A549 (cell line): Measurements from ENCODE around the gene CYP2R1. TPM values are rescaled to one million over a fixed set of nuclear protein-coding genes. Genes with fewer than 3 reads are reported as not detected.
A peak's percentile ranks its signal among the peaks of the same experiment; 100 is the strongest.

ENCODE experiments used
- ATAC-seq, 2 experiments: fragments of 200-7000 bp in 1 of 2; fragments of >200 bp in 1 of 2; cut with Nextera tagmentation in 1 of 2; cut with Tn5 transposase in 1 of 2; 3 replicates each; pipeline versions ENCODE4 v1.8.0 to v1.9.1; 2018 to 2020; ENCODE audit warnings: mild to moderate bottlenecking in 1 of 2, moderate library complexity in 1 of 2
- CTCF ChIA-PET: fragments of 300-600 bp; sonication (Branson Sonifier 250); formaldehyde crosslinking; extraction: SDS; loops from one replicate; lab custom pipeline; 2021; ENCODE audit warnings: antibody characterized with exemption, inconsistent platforms; lab: Yijun Ruan, JAX
- POLR2A ChIA-PET: fragments of 350-600 bp; formaldehyde crosslinking; extraction: SDS; loops from one replicate; lab custom pipeline; 2021; ENCODE audit warnings: antibody characterized with exemption, inconsistent platforms; lab: Yijun Ruan, JAX
- DNase-seq, 2 experiments: peaks; one replicate each; pipeline versions ENCODE4 v3.0.0 to v3.0.0-alpha.2; 2011 to 2016; ENCODE audit warnings: low read depth in 1 of 2, low spot score in 1 of 2
- FAIRE-seq: peaks from 2 replicates; lab custom pipeline; 2011; peaks lifted over from hg19 to GRCh38; lab: Jason Lieb, UNC
- H3K27ac ChIP-seq, 2 experiments: fragments of >200 bp; sonication (Bioruptor Twin); formaldehyde crosslinking; 3 replicates each; pipeline ENCODE4 v1.5.1; 2016 to 2017
- H3K4me1 ChIP-seq: fragments of >200 bp; sonication (Bioruptor Twin); formaldehyde crosslinking; 3 replicates; pipeline ENCODE4 v1.6.1; 2016
- H3K4me2 ChIP-seq: fragments of >200 bp; sonication (Bioruptor Twin); formaldehyde crosslinking; 3 replicates; pipeline ENCODE4 v1.6.1; 2016
- H3K4me3 ChIP-seq: fragments of >200 bp; sonication (Bioruptor Twin); formaldehyde crosslinking; 3 replicates; pipeline ENCODE4 v1.5.1; 2016
- H3K9me3 ChIP-seq: fragments of >200 bp; sonication (Bioruptor Twin); formaldehyde crosslinking; 3 replicates; pipeline ENCODE4 v1.6.1; 2016
- ATOH8 ChIP-seq: fragments of 250-450 bp; sonication (Bioruptor Pico); IDR thresholded peaks from 2 replicates; pipeline ENCODE4 v1.5.0; 2020; ENCODE audit warnings: low read depth, mild to moderate bottlenecking, moderate library complexity
- BCL3 ChIP-seq: fragments of >200 bp; sonication (Bioruptor Twin); formaldehyde crosslinking; IDR thresholded peaks from 3 replicates; pipeline ENCODE4 v1.6.1; 2016
- CBX8 ChIP-seq: fragments of 200-600 bp; sonication (generic); IDR thresholded peaks from 2 replicates; pipeline ENCODE4 v1.6.1; 2016
- CEBPB ChIP-seq, 2 experiments: fragments of >200 bp in 1 of 2; sonication (Bioruptor Twin) in 1 of 2; formaldehyde crosslinking in 1 of 2; IDR thresholded peaks; 2 replicates each; pipeline ENCODE4 v1.6.1; 2012 to 2016
- CHD2 ChIP-seq: fragments of 150-350 bp; IDR thresholded peaks from 2 replicates; pipeline ENCODE4 v1.6.1; 2014; ENCODE audit warnings: low read length; ENCODE audit not compliant: partially characterized antibody
- CTCF ChIP-seq: fragments of >200 bp; sonication (Bioruptor Twin); formaldehyde crosslinking; IDR thresholded peaks from 3 replicates; pipeline ENCODE4 v1.5.1; 2016
- FOSL2 ChIP-seq, 2 experiments: fragments of 450-650 bp in 1 of 2; fragments of >200 bp in 1 of 2; sonication (Bioruptor Twin) in 1 of 2; formaldehyde crosslinking; IDR thresholded peaks; 2 replicates each; pipeline versions ENCODE4 v1.5.0 to v1.6.1; 2016 to 2020; ENCODE audit warnings: mild to moderate bottlenecking in 1 of 2, moderate library complexity in 1 of 2
- JUN ChIP-seq, 2 experiments: fragments of >200 bp; sonication (Bioruptor Twin); formaldehyde crosslinking; IDR thresholded peaks; 2 replicates in 1 of 2; 3 replicates in 1 of 2; pipeline ENCODE4 v1.6.1; 2016 to 2017
- JUNB ChIP-seq: fragments of >200 bp; sonication (Bioruptor Twin); formaldehyde crosslinking; IDR thresholded peaks from 2 replicates; pipeline ENCODE4 v1.6.1; 2016
- MAFK ChIP-seq: fragments of 450-650 bp; IDR thresholded peaks from 2 replicates; pipeline ENCODE4 v1.6.1; 2014; ENCODE audit not compliant: partially characterized antibody
- NFE2L2 ChIP-seq: fragments of 150-350 bp; conservative IDR thresholded peaks from 2 replicates; pipeline ENCODE4 v1.6.1; 2014; ENCODE audit warnings: low read length
- NPAS2 ChIP-seq: fragments of 250-450 bp; sonication (Bioruptor Pico); IDR thresholded peaks from 2 replicates; pipeline ENCODE4 v1.8.0; 2022; ENCODE audit warnings: mild to moderate bottlenecking, moderate library complexity, borderline replicate concordance
- NR3C1 ChIP-seq: fragments of >200 bp; sonication (Bioruptor Twin); formaldehyde crosslinking; IDR thresholded peaks from 3 replicates; pipeline ENCODE4 v1.6.1; 2017
- RAD21 ChIP-seq, 2 experiments: fragments of >200 bp in 1 of 2; sonication (Bioruptor Twin) in 1 of 2; formaldehyde crosslinking in 1 of 2; IDR thresholded peaks in 1 of 2; conservative IDR thresholded peaks in 1 of 2; 2 replicates in 1 of 2; 3 replicates in 1 of 2; pipeline ENCODE4 v1.6.1; 2012 to 2018; ENCODE audit warnings: inconsistent platforms in 1 of 2
- SMC3 ChIP-seq: fragments of >200 bp; sonication (Bioruptor Twin); formaldehyde crosslinking; IDR thresholded peaks from 3 replicates; pipeline ENCODE4 v1.6.1; 2018; ENCODE audit warnings: inconsistent platforms
- SREBF2 ChIP-seq: fragments of 450-650 bp; IDR thresholded peaks from 2 replicates; pipeline ENCODE4 v1.6.1; 2014; ENCODE audit warnings: mild to moderate bottlenecking, moderate library complexity
- ZFP36 ChIP-seq: fragments of 450-650 bp; IDR thresholded peaks from 2 replicates; pipeline ENCODE4 v1.6.1; 2014; ENCODE audit warnings: borderline replicate concordance; ENCODE audit not compliant: partially characterized antibody
- WGBS: methylation state at CpG from one replicate; pipeline ENCODE4 v1.1.6; 2017; ENCODE audit errors: missing lambda C conversion rate; 5-methylcytosine and 5-hydroxymethylcytosine counted together
- polyA plus RNA-seq, 4 experiments: library from polyadenylated mRNA; depleted of rRNA in 3 of 4; stranded (reverse); fragments of >200 nt; fragmentation: RNase III in 1 of 4; extraction: RNeasy Plus Mini Kit Qiagen cat#74134 plus additional on column Dnase treatment in 1 of 4; gene quantifications; 2 replicates in 3 of 4; 3 replicates in 1 of 4; pipeline ENCODE4 v1.2.3, GENCODE V29; 2011 to 2017
- TF ChIP-seq, protein P1 (sequence below): IDR thresholded peaks from 2 replicates; pipeline ENCODE4 v1.6.1; 2012
- TF ChIP-seq, protein P2 (sequence below): fragments of 150-350 bp; IDR thresholded peaks from 2 replicates; pipeline ENCODE4 v1.6.1; 2014; ENCODE audit warnings: low read depth, mild to moderate bottlenecking, low read length

CYP2R1 gene
- polyA plus RNA-seq, 2 of the 4 experiments (the other 2 are of a cell fraction) = 16.4 to 37.9 TPM

- 33% methylated on average over 1 of the region's 1 CpG for WGBS
- no peak for DNase-seq
- FAIRE-seq = no peak
- Histone ChIP-seq H3K4me3 (no peak overlapping the region), H3K4me1 (no peaks in the 10 kb centered on the region), H3K9me3 (peaks cover 3% of the 10 kb centered on the region; the same call in 1 of the 3 replicates), H3K27ac (no peak overlapping the region), H3K4me2 (no peak overlapping the region)
- ATAC-seq = no peak
- POLR2A ChIA-PET = no interaction called here
- TF ChIP-seq ATOH8 (CRISPR knock-in tag) (no peak), MAFK (peak; percentile 44)
- CTCF ChIA-PET = no interaction called here
Measured at GRCh38 chr11:14916403-14916802, 24.4 kb upstream of the CYP2R1 start.

- Histone ChIP-seq H3K27ac (no peak overlapping the region), H3K4me2 (no peak overlapping the region), H3K4me1 (no peaks in the 10 kb centered on the region), H3K9me3 (peaks cover 3% of the 10 kb centered on the region; the same call in 1 of the 3 replicates), H3K4me3 (no peak overlapping the region)
- ChIA-PET POLR2A (no interaction called here), CTCF (interaction anchor here (1.0 to 3.6 kb wide), 2 partner anchors 125 to 160 kb away, joined by 3 to 12 read pairs; no protein-coding TSS in a partner anchor)
- no peak for FAIRE-seq
- no peak for DNase-seq
- 27% methylated on average over 3 of the region's 3 CpGs for WGBS
- TF ChIP-seq, protein P1, sequence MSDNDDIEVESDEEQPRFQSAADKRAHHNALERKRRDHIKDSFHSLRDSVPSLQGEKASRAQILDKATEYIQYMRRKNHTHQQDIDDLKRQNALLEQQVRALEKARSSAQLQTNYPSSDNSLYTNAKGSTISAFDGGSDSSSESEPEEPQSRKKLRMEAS = no peak
- TF ChIP-seq NR3C1 (no peak), BCL3 (no peak), MAFK (no peak), ATOH8 (CRISPR knock-in tag) (no peak), ZFP36 (no peak), CEBPB (IDR thresholded peaks at IDR 0.05) (no peak), JUN (IDR thresholded peaks at IDR 0.05) (no peak), JUNB (no peak), NPAS2 (no peak), CBX8 (no peak), FOSL2 (IDR thresholded peaks at IDR 0.05) (no peak), FOSL2 (CRISPR knock-in tag; IDR thresholded peaks at IDR 0.05) (no peak), SMC3 (no peak), NFE2L2 (no peak), SREBF2 (no peak)
- TF ChIP-seq, protein P2, sequence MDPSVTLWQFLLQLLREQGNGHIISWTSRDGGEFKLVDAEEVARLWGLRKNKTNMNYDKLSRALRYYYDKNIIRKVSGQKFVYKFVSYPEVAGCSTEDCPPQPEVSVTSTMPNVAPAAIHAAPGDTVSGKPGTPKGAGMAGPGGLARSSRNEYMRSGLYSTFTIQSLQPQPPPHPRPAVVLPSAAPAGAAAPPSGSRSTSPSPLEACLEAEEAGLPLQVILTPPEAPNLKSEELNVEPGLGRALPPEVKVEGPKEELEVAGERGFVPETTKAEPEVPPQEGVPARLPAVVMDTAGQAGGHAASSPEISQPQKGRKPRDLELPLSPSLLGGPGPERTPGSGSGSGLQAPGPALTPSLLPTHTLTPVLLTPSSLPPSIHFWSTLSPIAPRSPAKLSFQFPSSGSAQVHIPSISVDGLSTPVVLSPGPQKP = no peak
- no peak for ATAC-seq
Measured at GRCh38 chr11:14914536-14914935, 22.5 kb upstream of the CYP2R1 start.

- TF ChIP-seq RAD21 (conservative IDR thresholded peaks at IDR 0.05 in 1 of 2, IDR thresholded peaks at IDR 0.05 in 1 of 2) (peak; percentile 67 to 75), CHD2 (no peak), CTCF (peak; percentile 76), SMC3 (peak; percentile 62)
- H3K27ac ChIP-seq = no peak overlapping the region
Measured at GRCh38 chr11:14908214-14908880, 16.3 kb upstream of the CYP2R1 start.

More at GRCh38 chr11:14908214-14908880, 16.3 kb upstream of the CYP2R1 start:
- WGBS = 14% methylated on average over 6 of the region's 6 CpGs
- FAIRE-seq (peak; percentile 61), DNase-seq (peak; percentile 32 to 64), ATAC-seq (peak; percentile 79 to 85)
- ChIA-PET POLR2A (interaction anchor here (2.1 to 2.6 kb wide), 2 partner anchors 17 to 118 kb away, joined by 11 read pairs; partner anchors contain the start of gene CYP2R1), CTCF (interaction anchor here (0.6 to 6.4 kb wide), 86 partner anchors 10 to 1705 kb away, joined by 3 to 129 read pairs (median 4); partner anchors contain the start of genes CALCB, CYP2R1 and PSMA1)
- H3K9me3 ChIP-seq = no peaks in the 10 kb centered on the region
- peak overlapping the region; percentile 61 for H3K4me2 ChIP-seq
- no peak overlapping the region for H3K4me3 ChIP-seq
- H3K4me1 ChIP-seq = peaks cover 6% of the 10 kb centered on the region; the same call in 2 of the 3 replicates
